OCI-LY3 (cell line): Measurements from ENCODE around the gene SIL1.
"Not testable (repeated sequence)": the region's sequence is repeated elsewhere in the genome, so short reads cannot be mapped to it uniquely, and the experiment has no call there.

Source experiments
- H2AFZ ChIP-seq: fragments of 200-600, 300-600 bp; shearing (Covaris generic); 2 replicates; pipeline ENCODE4 v1.6.0; 2014; ENCODE audit warnings: antibody characterized with exemption, low read depth, low read length
- H3K27ac ChIP-seq: fragments of 200-600, 300-600 bp; sonication (generic); 2 replicates; pipeline ENCODE4 v1.5.1; 2014; ENCODE audit warnings: mild to moderate bottlenecking, low read length, moderate library complexity, mixed read lengths
- H3K27me3 ChIP-seq: fragments of 200-600, 300-600 bp; sonication (generic); 2 replicates; pipeline ENCODE4 v1.6.1; 2014; ENCODE audit warnings: low read depth, low read length, mixed read lengths
- H3K36me3 ChIP-seq: fragments of 200-600, 300-600 bp; sonication (generic); replicated peaks from 2 replicates; pipeline ENCODE3; 2014; ENCODE audit warnings: low read depth, low read length, mixed read lengths
- H3K4me1 ChIP-seq: fragments of 300-600, 200-600 bp; sonication (generic); 2 replicates; pipeline ENCODE4 v1.6.1; 2014; ENCODE audit warnings: low read length, mixed read lengths
- H3K4me2 ChIP-seq: fragments of 200-600, 300-600 bp; sonication (generic); 2 replicates; pipeline ENCODE4 v1.6.1; 2014; ENCODE audit warnings: low read length, mixed read lengths
- H3K4me3 ChIP-seq: fragments of 300-600, 200-600 bp; sonication (generic); 2 replicates; pipeline ENCODE4 v1.5.1; 2014; ENCODE audit warnings: antibody characterized with exemption, mild to moderate bottlenecking, low read length, moderate library complexity
- H3K79me2 ChIP-seq: fragments of 300-600, 200-600 bp; shearing (Covaris generic); 2 replicates; pipeline ENCODE4 v1.6.1; 2014; ENCODE audit warnings: mild to moderate bottlenecking, low read length, mixed read lengths
- H3K9ac ChIP-seq: fragments of 300-600, 200-600 bp; shearing (Covaris generic); 2 replicates; pipeline ENCODE4 v1.6.0; 2014; ENCODE audit warnings: mild to moderate bottlenecking, low read length, moderate library complexity
- H3K9me3 ChIP-seq: fragments of 200-600, 300-600 bp; shearing (Covaris generic); 2 replicates; pipeline ENCODE4 v1.6.1; 2014; ENCODE audit warnings: low read length, mixed read lengths; ENCODE audit not compliant: insufficient read depth
- H4K20me1 ChIP-seq: fragments of 200-600, 300-600 bp; sonication (generic); 2 replicates; pipeline ENCODE4 v1.6.1; 2016; ENCODE audit warnings: low read length, mixed read lengths; ENCODE audit not compliant: insufficient read depth
- EZH2phosphoT487 ChIP-seq: fragments of 200-600 bp; shearing (Covaris generic); IDR thresholded peaks from 2 replicates; pipeline ENCODE4 v1.6.1; 2018; ENCODE audit warnings: antibody characterized with exemption, mixed run types, low read depth
- TF ChIP-seq, protein P1 (sequence below): fragments of 200-600, 300-600 bp; sonication (generic); IDR thresholded peaks from 2 replicates; pipeline ENCODE4 v1.5.1; 2014; ENCODE audit warnings: antibody characterized with exemption, low read length, low read depth

Gene SIL1

DNA sequence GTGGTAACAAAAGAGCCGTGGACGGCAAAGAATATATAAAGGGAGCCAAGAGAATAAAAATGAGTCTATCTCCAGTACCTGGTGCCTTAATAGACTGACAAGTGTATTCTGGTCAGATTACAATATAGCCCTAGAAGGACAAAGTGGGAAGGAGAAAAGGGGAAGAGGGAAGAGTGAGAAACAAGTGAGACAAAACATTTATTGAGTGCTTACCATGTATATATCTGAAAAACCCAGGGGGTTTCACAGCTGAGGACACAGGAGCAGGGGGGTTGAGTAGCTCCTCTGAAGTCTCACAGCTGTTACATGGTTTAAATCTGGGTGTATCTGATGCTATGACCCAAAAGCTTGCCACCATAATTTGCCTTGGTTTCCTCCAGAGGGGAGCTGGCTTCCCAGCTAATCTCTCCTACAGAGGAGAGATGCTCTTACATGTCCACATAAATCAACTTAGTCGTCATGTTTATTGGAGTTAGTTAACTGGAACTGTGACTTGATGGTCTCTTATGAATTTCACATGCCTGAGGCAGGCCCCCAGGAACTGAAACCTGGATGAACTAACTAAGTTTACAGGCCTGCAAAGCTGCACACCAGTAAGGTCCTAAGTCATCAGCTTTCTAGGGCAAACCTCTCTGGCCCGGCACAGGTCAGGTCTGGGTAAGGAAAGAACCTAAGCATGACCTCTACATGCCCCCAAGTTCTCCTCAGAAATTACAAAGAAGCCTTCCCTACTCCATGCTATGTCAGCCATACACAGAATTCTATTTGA lies 15.5 kb downstream of the SIL1 start:
- Histone ChIP-seq H2AFZ (no peak overlapping the region), H3K4me2 (peak overlapping the region; percentile 22; the same call in 1 of the 2 replicates), H3K4me1 (peaks cover 24% of the 10 kb centered on the region), H3K36me3 (no peaks in the 10 kb centered on the region), H3K4me3 (no peak overlapping the region), H3K27me3 (no peaks in the 10 kb centered on the region), H4K20me1 (peaks cover 5% of the 10 kb centered on the region; the same call in 1 of the 2 replicates), H3K9ac (no peak overlapping the region), H3K79me2 (peaks cover 4% of the 10 kb centered on the region), H3K9me3 (no peaks in the 10 kb centered on the region), H3K27ac (no peak overlapping the region)
- TF ChIP-seq EZH2phosphoT487 = no peak
- TF ChIP-seq, protein P1, sequence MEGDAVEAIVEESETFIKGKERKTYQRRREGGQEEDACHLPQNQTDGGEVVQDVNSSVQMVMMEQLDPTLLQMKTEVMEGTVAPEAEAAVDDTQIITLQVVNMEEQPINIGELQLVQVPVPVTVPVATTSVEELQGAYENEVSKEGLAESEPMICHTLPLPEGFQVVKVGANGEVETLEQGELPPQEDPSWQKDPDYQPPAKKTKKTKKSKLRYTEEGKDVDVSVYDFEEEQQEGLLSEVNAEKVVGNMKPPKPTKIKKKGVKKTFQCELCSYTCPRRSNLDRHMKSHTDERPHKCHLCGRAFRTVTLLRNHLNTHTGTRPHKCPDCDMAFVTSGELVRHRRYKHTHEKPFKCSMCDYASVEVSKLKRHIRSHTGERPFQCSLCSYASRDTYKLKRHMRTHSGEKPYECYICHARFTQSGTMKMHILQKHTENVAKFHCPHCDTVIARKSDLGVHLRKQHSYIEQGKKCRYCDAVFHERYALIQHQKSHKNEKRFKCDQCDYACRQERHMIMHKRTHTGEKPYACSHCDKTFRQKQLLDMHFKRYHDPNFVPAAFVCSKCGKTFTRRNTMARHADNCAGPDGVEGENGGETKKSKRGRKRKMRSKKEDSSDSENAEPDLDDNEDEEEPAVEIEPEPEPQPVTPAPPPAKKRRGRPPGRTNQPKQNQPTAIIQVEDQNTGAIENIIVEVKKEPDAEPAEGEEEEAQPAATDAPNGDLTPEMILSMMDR = no peak

DNA sequence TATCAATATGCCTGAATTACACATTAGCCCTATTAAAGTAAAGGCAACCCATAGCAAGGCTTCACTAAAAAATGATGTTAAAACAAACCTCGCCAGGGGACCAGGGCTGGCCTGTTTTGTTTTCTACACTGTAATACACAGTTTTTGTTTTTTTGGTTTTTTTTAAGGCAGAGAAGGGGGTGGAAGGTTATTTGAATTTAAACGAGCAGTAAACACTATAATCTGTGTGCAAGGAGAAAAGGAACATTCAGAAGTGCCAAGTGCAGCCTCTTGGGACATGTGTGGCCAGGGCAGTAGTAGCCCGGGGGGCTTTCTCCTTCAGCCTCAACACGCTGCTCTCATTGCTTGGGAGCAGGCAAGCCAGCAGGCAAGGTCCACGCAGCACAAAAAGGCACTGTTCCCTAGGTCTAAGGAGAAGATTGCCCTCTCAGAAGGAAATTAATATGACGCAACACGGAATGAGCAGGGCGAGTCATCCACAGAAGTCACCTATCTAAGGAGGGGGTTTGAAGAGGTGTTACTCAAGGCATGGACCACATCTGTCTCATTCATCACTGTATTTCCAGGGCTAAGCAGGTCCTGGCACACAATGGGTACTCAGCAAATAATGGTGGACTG lies 16.2 kb downstream of the SIL1 start:
- H3K4me3 ChIP-seq = no peak overlapping the region
- no peak overlapping the region for H3K27ac ChIP-seq
- peaks cover 28% of the 10 kb centered on the region for H3K4me1 ChIP-seq
- H3K79me2 ChIP-seq = peaks cover 8% of the 10 kb centered on the region
- no peaks in the 10 kb centered on the region for H3K36me3 ChIP-seq
- no peak for TF ChIP-seq EZH2phosphoT487
- TF ChIP-seq, protein P1 = no peak
- peaks cover 5% of the 10 kb centered on the region for H4K20me1 ChIP-seq
- H3K27me3 ChIP-seq = no peaks in the 10 kb centered on the region
- H3K9ac ChIP-seq = no peak overlapping the region
- no peak overlapping the region for H2AFZ ChIP-seq
- no peaks in the 10 kb centered on the region for H3K9me3 ChIP-seq
- H3K4me2 ChIP-seq = no peak overlapping the region

DNA sequence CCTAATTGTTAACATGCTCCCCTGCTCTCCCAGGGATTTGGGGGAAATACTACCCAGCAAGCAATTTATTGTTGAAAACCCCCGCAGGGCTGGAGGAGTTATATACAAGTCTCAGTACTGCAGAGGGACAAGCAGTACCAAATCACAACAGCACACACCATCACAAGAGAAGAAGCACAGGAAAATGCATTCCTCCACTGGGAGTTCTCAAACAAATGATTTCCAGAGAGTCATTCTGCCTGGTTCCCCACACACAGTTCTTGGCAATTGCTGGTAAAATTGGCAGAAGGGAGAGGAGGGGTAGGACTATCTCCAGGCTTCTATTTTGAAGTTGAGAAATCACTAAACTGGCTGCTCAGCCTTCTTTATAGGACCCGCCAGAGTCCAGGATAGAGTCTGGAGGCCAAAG lies 16.8 kb downstream of the SIL1 start:
- no peak overlapping the region for H3K9ac ChIP-seq
- TF ChIP-seq, protein P1 = no peak
- TF ChIP-seq EZH2phosphoT487 = no peak
- H3K79me2 ChIP-seq = peaks cover 8% of the 10 kb centered on the region

DNA sequence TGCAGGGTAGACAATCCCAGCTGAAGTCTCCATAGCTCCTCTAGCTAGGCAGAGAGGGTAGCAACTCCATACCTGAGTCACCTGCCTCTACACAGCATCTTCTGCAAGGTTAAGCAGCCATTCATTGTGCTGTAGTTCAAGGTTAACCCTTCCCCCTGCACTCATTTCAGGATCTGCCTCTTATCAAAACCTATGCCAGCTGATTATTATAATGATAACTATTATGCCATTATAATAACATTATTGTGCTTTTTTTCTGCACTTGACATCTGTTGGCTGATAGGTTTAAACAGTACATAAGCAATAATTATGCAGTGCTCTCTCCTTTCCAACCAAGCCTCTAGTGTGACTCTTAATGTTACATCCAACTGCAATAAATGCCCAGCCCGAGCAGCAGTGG lies 17.3 kb downstream of the SIL1 start:
- Histone ChIP-seq H2AFZ (no peak overlapping the region), H3K9me3 (no peaks in the 10 kb centered on the region), H3K4me1 (peaks cover 28% of the 10 kb centered on the region), H4K20me1 (peaks cover 5% of the 10 kb centered on the region), H3K36me3 (no peaks in the 10 kb centered on the region), H3K9ac (no peak overlapping the region), H3K27me3 (no peaks in the 10 kb centered on the region), H3K79me2 (peaks cover 8% of the 10 kb centered on the region), H3K27ac (no peak overlapping the region), H3K4me2 (no peak overlapping the region), H3K4me3 (no peak overlapping the region)
- no peak for TF ChIP-seq EZH2phosphoT487
- TF ChIP-seq, protein P1 = no peak

More for the DNA sequence above, 16.8 kb downstream of the SIL1 start:
- no peak overlapping the region for H3K4me2 ChIP-seq
- no peaks in the 10 kb centered on the region for H3K9me3 ChIP-seq
- H3K27me3 ChIP-seq = no peaks in the 10 kb centered on the region
- no peaks in the 10 kb centered on the region for H3K36me3 ChIP-seq
- peaks cover 28% of the 10 kb centered on the region for H3K4me1 ChIP-seq
- no peak overlapping the region for H3K27ac ChIP-seq
- no peak overlapping the region for H2AFZ ChIP-seq
- H4K20me1 ChIP-seq = peaks cover 5% of the 10 kb centered on the region
- H3K4me3 ChIP-seq = no peak overlapping the region

DNA sequence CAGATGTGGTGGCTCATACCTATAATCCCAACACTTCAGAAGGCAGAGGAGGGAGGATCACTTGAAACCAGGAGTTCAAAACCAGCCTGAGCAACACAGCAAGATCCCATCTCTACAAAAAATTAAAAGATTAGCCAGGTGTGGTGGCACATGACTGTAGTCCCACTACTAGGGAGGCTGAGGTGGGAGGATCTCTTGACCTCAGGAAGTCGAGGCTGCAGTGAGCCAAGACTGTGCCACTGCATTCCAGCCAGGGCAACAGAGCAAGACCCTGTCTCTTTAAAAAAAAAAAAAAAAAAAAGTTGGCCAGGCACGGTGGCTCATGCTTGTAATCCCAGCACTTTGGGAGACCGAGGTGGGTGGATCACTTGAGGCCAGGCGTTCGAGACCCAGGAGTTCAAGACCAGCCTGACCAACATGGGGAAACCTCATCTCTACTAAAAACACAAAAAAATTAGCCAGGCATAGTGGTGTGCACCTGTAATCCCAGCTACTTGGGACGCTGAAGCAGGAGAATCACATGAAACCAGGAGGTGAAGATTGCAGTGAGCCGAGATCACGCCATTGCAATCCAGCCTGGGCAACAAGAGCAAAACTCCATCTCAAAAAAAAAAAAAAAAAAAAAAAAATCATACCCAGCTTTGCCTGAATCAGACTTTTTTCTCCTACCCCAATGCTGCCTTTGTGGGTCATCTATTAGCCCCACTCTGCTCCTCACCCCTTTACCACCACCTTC lies 18.2 kb downstream of the SIL1 start:
- not testable (repeated sequence) for H3K36me3 ChIP-seq, H3K79me2 ChIP-seq, H3K27ac ChIP-seq, H2AFZ ChIP-seq, H3K27me3 ChIP-seq, H4K20me1 ChIP-seq, H3K9me3 ChIP-seq, H3K4me3 ChIP-seq, H3K4me2 ChIP-seq, H3K9ac ChIP-seq
- H3K4me1 ChIP-seq = peaks cover 28% of the 10 kb centered on the region
